ENCODE data around the gene THSD4. TPM values are rescaled to one million over a fixed set of nuclear protein-coding genes. Genes with fewer than 3 reads are reported as not detected.

Gene THSD4
- polyA plus RNA-seq, 1 experiment: 18.8 TPM

DNA sequence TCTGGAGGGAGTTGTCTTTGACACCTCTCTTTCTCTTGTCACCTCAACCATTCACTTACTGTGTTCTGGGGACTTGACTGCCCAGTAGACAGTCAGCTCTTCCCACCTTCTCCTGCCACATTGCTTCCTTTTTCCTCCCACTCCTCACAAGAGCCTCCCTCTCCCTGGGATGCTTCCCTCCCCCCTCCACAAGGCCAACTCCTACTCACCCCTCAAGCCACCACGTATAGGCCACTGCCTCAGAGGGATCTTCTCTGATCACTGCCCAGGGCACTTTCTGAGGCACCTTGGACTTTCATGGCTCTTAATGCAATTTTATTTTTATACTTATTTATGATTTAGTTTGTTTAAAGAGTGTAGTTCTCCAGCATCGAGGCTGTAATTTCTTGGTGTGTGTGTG, 23.2 kb downstream of the THSD4 start:
- ChIA-PET CTCF (no interaction called here), POLR2A (no interaction called here)
- Histone ChIP-seq H3K36me3 (ENCODE audit: control insufficient read depth, insufficient read depth, low read length) (no peaks in the 10 kb centered on the region), H3K4me3 (ENCODE audit: low read depth, low read length) (no peak overlapping the region), H3K27me3 (ENCODE audit: control insufficient read depth, insufficient read depth, low read length) (no peaks in the 10 kb centered on the region)
- DNase-seq (ENCODE audit: low read depth): no peak
- TF ChIP-seq, protein P1, sequence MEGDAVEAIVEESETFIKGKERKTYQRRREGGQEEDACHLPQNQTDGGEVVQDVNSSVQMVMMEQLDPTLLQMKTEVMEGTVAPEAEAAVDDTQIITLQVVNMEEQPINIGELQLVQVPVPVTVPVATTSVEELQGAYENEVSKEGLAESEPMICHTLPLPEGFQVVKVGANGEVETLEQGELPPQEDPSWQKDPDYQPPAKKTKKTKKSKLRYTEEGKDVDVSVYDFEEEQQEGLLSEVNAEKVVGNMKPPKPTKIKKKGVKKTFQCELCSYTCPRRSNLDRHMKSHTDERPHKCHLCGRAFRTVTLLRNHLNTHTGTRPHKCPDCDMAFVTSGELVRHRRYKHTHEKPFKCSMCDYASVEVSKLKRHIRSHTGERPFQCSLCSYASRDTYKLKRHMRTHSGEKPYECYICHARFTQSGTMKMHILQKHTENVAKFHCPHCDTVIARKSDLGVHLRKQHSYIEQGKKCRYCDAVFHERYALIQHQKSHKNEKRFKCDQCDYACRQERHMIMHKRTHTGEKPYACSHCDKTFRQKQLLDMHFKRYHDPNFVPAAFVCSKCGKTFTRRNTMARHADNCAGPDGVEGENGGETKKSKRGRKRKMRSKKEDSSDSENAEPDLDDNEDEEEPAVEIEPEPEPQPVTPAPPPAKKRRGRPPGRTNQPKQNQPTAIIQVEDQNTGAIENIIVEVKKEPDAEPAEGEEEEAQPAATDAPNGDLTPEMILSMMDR (IDR thresholded peaks at IDR 0.05; ENCODE audit: insufficient read depth, low read depth, low read length): no peak

DNA sequence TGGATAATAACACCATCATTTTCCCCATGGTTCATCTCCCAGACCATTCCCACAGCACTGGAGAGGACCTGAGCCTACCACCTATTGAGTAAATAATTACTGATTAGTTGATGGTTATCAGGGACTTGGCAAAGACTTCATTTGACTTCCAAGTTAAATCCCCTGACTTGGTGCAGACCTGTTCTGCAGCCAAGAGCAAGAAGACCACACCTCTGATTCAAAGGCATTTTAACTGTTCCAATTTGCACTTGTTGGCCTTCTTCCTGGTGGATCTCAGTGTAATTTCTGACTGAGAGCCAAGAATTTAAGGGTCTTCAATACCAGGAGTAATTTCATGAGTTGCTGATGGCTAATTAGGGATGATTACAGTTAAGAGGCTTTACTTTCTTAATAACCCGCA, 24.0 kb downstream of the THSD4 start:
- H3K27me3 ChIP-seq (ENCODE audit: control insufficient read depth, insufficient read depth, low read length): no peaks in the 10 kb centered on the region
- DNase-seq (ENCODE audit: low read depth): no peak
- no peak overlapping the region for H3K4me3 ChIP-seq (ENCODE audit: low read depth, low read length)
- no peaks in the 10 kb centered on the region for H3K36me3 ChIP-seq (ENCODE audit: control insufficient read depth, insufficient read depth, low read length)
- ChIA-PET CTCF (no interaction called here), POLR2A (no interaction called here)
- TF ChIP-seq, protein P1 (IDR thresholded peaks at IDR 0.05; ENCODE audit: insufficient read depth, low read depth, low read length): no peak

GRCh38 chr15:71141572-71141971, 26.3 kb downstream of the THSD4 start:
- TF ChIP-seq, protein P1 (IDR thresholded peaks at IDR 0.05; ENCODE audit: insufficient read depth, low read depth, low read length): no peak
- H3K27me3 ChIP-seq (ENCODE audit: control insufficient read depth, insufficient read depth, low read length): no peaks in the 10 kb centered on the region
- ChIA-PET POLR2A (no interaction called here), CTCF (no interaction called here)
- no peak for DNase-seq (ENCODE audit: low read depth)
- no peaks in the 10 kb centered on the region for H3K36me3 ChIP-seq (ENCODE audit: control insufficient read depth, insufficient read depth, low read length)
- no peak overlapping the region for H3K4me3 ChIP-seq (ENCODE audit: low read depth, low read length)

- Histone ChIP-seq H3K4me3 (ENCODE audit: low read depth, low read length) (no peak overlapping the region), H3K27me3 (ENCODE audit: control insufficient read depth, insufficient read depth, low read length) (no peaks in the 10 kb centered on the region), H3K36me3 (ENCODE audit: control insufficient read depth, insufficient read depth, low read length) (no peaks in the 10 kb centered on the region)
- CTCF ChIA-PET: no interaction called here
- TF ChIP-seq, protein P1 (IDR thresholded peaks at IDR 0.05; ENCODE audit: insufficient read depth, low read depth, low read length): no peak
- POLR2A ChIA-PET: no interaction called here
- DNase-seq (ENCODE audit: low read depth): no peak
Measured at GRCh38 chr15:71142780-71143179, 27.5 kb downstream of the THSD4 start.

DNA sequence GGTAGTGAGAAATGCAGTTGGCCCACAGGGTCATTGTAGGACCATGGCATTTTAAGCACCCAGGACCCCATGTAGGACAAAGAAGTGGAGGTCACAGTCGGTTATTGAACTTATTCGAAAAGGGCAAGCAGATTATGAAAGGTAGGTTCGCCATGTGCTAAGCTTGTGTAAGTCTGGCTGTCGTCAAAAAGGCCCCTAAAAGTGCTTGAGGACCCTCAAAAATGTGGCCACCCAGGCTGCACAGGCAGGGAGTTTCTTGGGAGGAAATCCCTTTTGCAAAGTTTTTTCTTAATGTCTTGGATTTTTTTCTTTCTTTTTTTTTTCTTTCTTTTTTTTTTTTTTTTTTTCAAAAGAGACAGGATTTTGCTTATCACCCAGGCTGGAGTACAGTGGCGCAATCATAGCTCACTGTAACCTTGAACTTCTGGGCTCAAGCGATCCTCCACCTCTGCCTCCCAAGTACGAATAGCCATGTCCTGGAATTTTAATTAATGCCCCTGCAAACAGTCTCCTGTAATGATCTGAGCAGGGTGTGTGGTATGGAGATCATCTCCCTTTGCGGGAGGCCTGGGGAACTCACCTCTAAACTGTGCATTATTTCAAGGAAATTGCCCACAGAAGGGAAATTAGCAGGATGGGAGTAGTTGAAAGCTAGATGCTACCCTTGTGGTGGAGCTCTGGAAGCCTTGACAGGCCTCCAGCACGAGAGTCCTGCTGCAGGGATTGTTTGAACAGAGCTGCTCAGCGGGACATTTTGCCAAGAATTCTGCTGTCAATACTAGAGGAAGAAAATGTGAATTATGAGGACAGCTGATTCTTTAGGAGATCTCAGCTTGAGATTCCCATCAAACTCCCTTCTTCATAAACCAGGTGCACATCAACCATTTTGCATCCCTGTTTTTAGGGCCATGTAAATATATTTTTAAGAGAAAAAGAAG, 28.4 kb downstream of the THSD4 start:
- ChIA-PET CTCF (no interaction called here), POLR2A (no interaction called here)
- H3K27me3 ChIP-seq (ENCODE audit: control insufficient read depth, insufficient read depth, low read length): no peaks in the 10 kb centered on the region
- TF ChIP-seq, protein P1 (IDR thresholded peaks at IDR 0.05; ENCODE audit: insufficient read depth, low read depth, low read length): no peak
- no peak overlapping the region for H3K4me3 ChIP-seq (ENCODE audit: low read depth, low read length)
- H3K36me3 ChIP-seq (ENCODE audit: control insufficient read depth, insufficient read depth, low read length): no peaks in the 10 kb centered on the region
- no peak for DNase-seq (ENCODE audit: low read depth)

All from BJ (cell line).